Pancreas (tissue), 10 donors: ENCODE measurements around the gene DNAH5. TPM values are rescaled to one million over a fixed set of nuclear protein-coding genes. Genes with fewer than 3 reads are reported as not detected.

Experiments used
- ATAC-seq, 4 donors: fragments of 200-7000 bp; cut with Tn5 transposase; one replicate each; pipeline versions ENCODE4 v1.8.0 to v1.9.1; 2020; ENCODE audit warnings: mild to moderate bottlenecking in 4 of 4, moderate library complexity in 4 of 4
- DNase-seq, 6 donors: peaks; one replicate each; pipeline ENCODE4 v3.0.0-alpha.2; 2020
- FAIRE-seq: peaks from 2 replicates; lab custom pipeline; 2012; peaks lifted over from hg19 to GRCh38; lab: Jason Lieb, UNC
- H3K27ac ChIP-seq, 4 donors: fragments of 200-600 bp; sonication (generic); 1 replicate in 3 of 4; 2 replicates in 1 of 4; pipeline versions ENCODE4 v1.5.0 to v1.8.0; 2020
- H3K27me3 ChIP-seq, 4 donors: fragments of 200-600 bp; one replicate each; pipeline ENCODE4 v1.8.0; 2021
- H3K36me3 ChIP-seq, 3 donors: fragments of 200-600 bp; sonication (generic) in 1 of 3; one replicate each; pipeline versions ENCODE4 v1.5.0 to v1.8.0; 2020 to 2021
- H3K4me1 ChIP-seq, 3 donors: fragments of 200-600 bp; one replicate each; pipeline ENCODE4 v1.8.0; 2021
- H3K4me3 ChIP-seq, 4 donors: fragments of 200-600 bp; sonication (generic) in 2 of 4; one replicate each; pipeline versions ENCODE4 v1.5.0 to v1.8.0; 2020 to 2021
- H3K9me3 ChIP-seq, 4 donors: fragments of 200-600 bp; one replicate each; pipeline ENCODE4 v1.8.0; 2021
- CTCF ChIP-seq, 4 donors: fragments of 200-600 bp; sonication (generic) in 3 of 4; IDR thresholded peaks; one replicate each; pipeline versions ENCODE4 v1.5.0 to v1.8.0; 2021; ENCODE audit warnings: antibody characterized with exemption in 4 of 4
- WGBS, 2 donors: extraction: QIAGEN DNeasy Blood & Tissue Kit; methylation state at CpG; one replicate each; pipeline ENCODE4 v1.1.7; 2013; 5-methylcytosine and 5-hydroxymethylcytosine counted together
- intact Hi-C, 3 donors: fragments of 100-400 bp; cut with DNase I; formaldehyde crosslinking; loops; one replicate each; pipeline versions ENCODE4 v1.11.1 to v1.14.2; 2022
- polyA plus RNA-seq, 2 donors: library from polyadenylated mRNA; stranded (reverse); fragments of 200-250 nt; gene quantifications; one replicate each; pipeline ENCODE4 v1.2.3, GENCODE V29; 2013
- total RNA-seq, 6 donors: library from RNA; stranded (reverse); fragmentation: NEBNext Ultra II Directional in 4 of 6; extraction: Animal tissue kit (Norgen Biotek cat#: 25700) in 4 of 6; gene quantifications; one replicate each; pipeline versions ENCODE4 v1.2.1 to v1.2.4, GENCODE V29; 2021 to 2023
- donor health status: healthy with polysubstance abuse.
- donor health status: DM: no; HTN: no; CAD: no; lungs with moderate emphysema.
- donor health status: DM: no; HTN: no; CAD: no.
- donor health status: control.
- donor health status: control.
- donor health status: Bipolar disorder and iron deficiency.
- donor health status: DM: yes; HTN: yes; CAD: no.
- donor health status: DM: no; HTN: no; CAD: no.
- donor health status: DM: no; HTN: no; CAD: no.
- donor health status: DM: yes; HTN: yes; CAD: no.

The DNAH5 gene
- total and polyA plus RNA-seq, 8 donors = 0.84 to 5.3 (median 1.6) TPM

- H3K36me3 ChIP-seq = no peaks in the 10 kb centered on the region
- intact Hi-C loops = no loop called here
- no peaks in the 10 kb centered on the region for H3K27me3 ChIP-seq
- ATAC-seq = no peak
- no peak for TF ChIP-seq CTCF (IDR thresholded peaks at IDR 0.05)
- H3K9me3 ChIP-seq = no peaks in the 10 kb centered on the region
- 26% methylated on average over 1 of the region's 1 CpG for WGBS, 2 donors
- H3K4me3 ChIP-seq = no peak overlapping the region
- no peak for DNase-seq
- no peak overlapping the region for H3K27ac ChIP-seq
- H3K4me1 ChIP-seq = no peaks in the 10 kb centered on the region
- FAIRE-seq = no peak
These were observed 24.7 kb downstream of the DNAH5 start for GRCh38 chr5:13919786-13920185.

GRCh38 chr5:13919087-13919486, 25.4 kb downstream of the DNAH5 start:
- TF ChIP-seq CTCF (IDR thresholded peaks at IDR 0.05) = no peak
- Histone ChIP-seq H3K27ac (no peak overlapping the region), H3K4me1 (no peaks in the 10 kb centered on the region), H3K9me3 (no peaks in the 10 kb centered on the region), H3K36me3 (no peaks in the 10 kb centered on the region), H3K4me3 (no peak overlapping the region), H3K27me3 (no peaks in the 10 kb centered on the region)
- intact Hi-C loops = no loop called here
- WGBS, 2 donors = 80 to 82% methylated on average over 15 of the region's 15 CpGs
- no peak for ATAC-seq
- FAIRE-seq = no peak
- no peak for DNase-seq

GRCh38 chr5:13917061-13917460, 27.4 kb downstream of the DNAH5 start:
- Histone ChIP-seq H3K4me3 (no peak overlapping the region), H3K36me3 (no peaks in the 10 kb centered on the region), H3K9me3 (no peaks in the 10 kb centered on the region), H3K27ac (no peak overlapping the region), H3K27me3 (no peaks in the 10 kb centered on the region), H3K4me1 (no peaks in the 10 kb centered on the region)
- ATAC-seq (no peak), FAIRE-seq (no peak), DNase-seq (no peak)
- intact Hi-C loops = no loop called here
- 57 to 64% methylated on average over 5 of the region's 5 CpGs for WGBS, 2 donors
- TF ChIP-seq CTCF (IDR thresholded peaks at IDR 0.05) = no peak

- intact Hi-C loops = no loop called here
These were observed 30.5 kb downstream of the DNAH5 start for GRCh38 chr5:13913962-13914361.

More at GRCh38 chr5:13913962-13914361, 30.5 kb downstream of the DNAH5 start:
- Histone ChIP-seq H3K27me3 (no peaks in the 10 kb centered on the region), H3K9me3 (no peaks in the 10 kb centered on the region), H3K4me3 (no peak overlapping the region), H3K4me1 (no peaks in the 10 kb centered on the region), H3K36me3 (no peaks in the 10 kb centered on the region), H3K27ac (no peak overlapping the region)
- no peak for ATAC-seq
- DNase-seq = no peak
- no peak for TF ChIP-seq CTCF (IDR thresholded peaks at IDR 0.05)
- WGBS, 2 donors = 65 to 83% methylated on average over 3 of the region's 3 CpGs
- no peak for FAIRE-seq
